SIG-M5 treated with dmso at 0.1 percent for 504 hours (cell line): ENCODE data around the gene PLAGL1.

Source experiments
- DNase-seq: peaks from one replicate; lab custom pipeline; 2025; ENCODE audit not compliant: unreplicated experiment; lab: John Stamatoyannopoulos, UW

PLAGL1 gene

GRCh38 chr6:143966312-143966711 lies 41.7 kb downstream of the PLAGL1 start:
- no peak for DNase-seq

GRCh38 chr6:143965503-143966171 lies 42.4 kb downstream of the PLAGL1 start:
- DNase-seq: peak; percentile 7

- no peak for DNase-seq
These were observed 43.4 kb downstream of the PLAGL1 start for GRCh38 chr6:143964674-143965081.

- DNase-seq: no peak
These were observed 44.7 kb downstream of the PLAGL1 start for GRCh38 chr6:143963158-143963919.

GRCh38 chr6:143961886-143962878 lies 45.9 kb downstream of the PLAGL1 start:
- peak; percentile 2 for DNase-seq

GRCh38 chr6:143961066-143961465 lies 47.0 kb downstream of the PLAGL1 start:
- no peak for DNase-seq

- no peak for DNase-seq
These were observed 48.1 kb downstream of the PLAGL1 start for GRCh38 chr6:143959927-143960326.

- DNase-seq: no peak
These were observed 49.1 kb downstream of the PLAGL1 start for GRCh38 chr6:143958839-143959399.

- DNase-seq: no peak
These were observed 50.3 kb downstream of the PLAGL1 start for GRCh38 chr6:143957679-143958274.

GRCh38 chr6:143955971-143956370 lies 52.1 kb downstream of the PLAGL1 start:
- DNase-seq: no peak

- no peak for DNase-seq
These were observed 54.1 kb downstream of the PLAGL1 start for GRCh38 chr6:143953922-143954321.

- DNase-seq: no peak
These were observed 54.9 kb downstream of the PLAGL1 start for GRCh38 chr6:143952947-143953701.

GRCh38 chr6:143952060-143952778 lies 55.8 kb downstream of the PLAGL1 start:
- DNase-seq: no peak

- no peak for DNase-seq
These were observed 57.2 kb downstream of the PLAGL1 start for GRCh38 chr6:143950875-143951274.

GRCh38 chr6:143949962-143950361 lies 58.1 kb downstream of the PLAGL1 start:
- DNase-seq: no peak

GRCh38 chr6:143949535-143949934 lies 58.5 kb downstream of the PLAGL1 start:
- no peak for DNase-seq

- no peak for DNase-seq
These were observed 59.9 kb downstream of the PLAGL1 start for GRCh38 chr6:143948208-143948607.

GRCh38 chr6:143941852-143942627 lies 66.0 kb downstream of the PLAGL1 start:
- peak; percentile 26 for DNase-seq
